Stimulated activated CD4-positive, alpha-beta T cell treated with anti-CD3 and anti-CD28 coated beads, Interleukin-2, amount 100 ng/mL, for 4 hours (primary cell): ENCODE results near the gene TRIM69.

Experiments
- DNase-seq: peaks from one replicate; pipeline ENCODE4 v3.0.0-alpha.2; 2020; ENCODE audit warnings: low read depth

Gene TRIM69

GRCh38 chr15:44808557-44808956 is 72.2 kb downstream of the TRIM69 start:
- no peak for DNase-seq

- DNase-seq: no peak
Measured at GRCh38 chr15:44810237-44810636, 73.9 kb downstream of the TRIM69 start.

GRCh38 chr15:44811337-44811736 is 75.0 kb downstream of the TRIM69 start:
- no peak for DNase-seq

- no peak for DNase-seq
Measured at GRCh38 chr15:44812029-44812517, 75.7 kb downstream of the TRIM69 start.

- DNase-seq: no peak
Measured at GRCh38 chr15:44813231-44813630, 76.9 kb downstream of the TRIM69 start.
